ENCODE results near the gene GOLM1.

DNA sequence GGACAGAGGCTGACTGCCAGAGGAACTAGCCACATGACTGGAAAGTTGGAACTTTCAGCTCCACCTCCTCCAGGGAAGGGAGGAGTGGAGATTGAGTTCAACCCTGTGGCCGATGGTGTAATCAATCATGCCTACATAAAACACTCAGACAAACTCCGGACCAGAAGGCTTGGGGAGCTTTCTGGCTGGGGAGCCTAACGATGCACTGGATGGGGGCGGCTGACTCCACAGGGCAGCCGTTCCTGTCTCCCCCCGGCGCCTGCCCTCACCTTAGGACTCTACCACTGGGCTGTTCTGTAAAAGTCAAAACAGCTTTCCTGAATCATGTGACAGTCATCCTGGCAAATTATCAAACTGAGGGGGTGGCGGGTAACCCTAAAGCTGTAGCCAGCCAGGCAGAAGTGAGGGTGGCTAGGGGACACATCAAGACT lies 58.0 kb downstream of the GOLM1 start:
- TF ChIP-seq, protein P1, sequence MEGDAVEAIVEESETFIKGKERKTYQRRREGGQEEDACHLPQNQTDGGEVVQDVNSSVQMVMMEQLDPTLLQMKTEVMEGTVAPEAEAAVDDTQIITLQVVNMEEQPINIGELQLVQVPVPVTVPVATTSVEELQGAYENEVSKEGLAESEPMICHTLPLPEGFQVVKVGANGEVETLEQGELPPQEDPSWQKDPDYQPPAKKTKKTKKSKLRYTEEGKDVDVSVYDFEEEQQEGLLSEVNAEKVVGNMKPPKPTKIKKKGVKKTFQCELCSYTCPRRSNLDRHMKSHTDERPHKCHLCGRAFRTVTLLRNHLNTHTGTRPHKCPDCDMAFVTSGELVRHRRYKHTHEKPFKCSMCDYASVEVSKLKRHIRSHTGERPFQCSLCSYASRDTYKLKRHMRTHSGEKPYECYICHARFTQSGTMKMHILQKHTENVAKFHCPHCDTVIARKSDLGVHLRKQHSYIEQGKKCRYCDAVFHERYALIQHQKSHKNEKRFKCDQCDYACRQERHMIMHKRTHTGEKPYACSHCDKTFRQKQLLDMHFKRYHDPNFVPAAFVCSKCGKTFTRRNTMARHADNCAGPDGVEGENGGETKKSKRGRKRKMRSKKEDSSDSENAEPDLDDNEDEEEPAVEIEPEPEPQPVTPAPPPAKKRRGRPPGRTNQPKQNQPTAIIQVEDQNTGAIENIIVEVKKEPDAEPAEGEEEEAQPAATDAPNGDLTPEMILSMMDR (IDR thresholded peaks at IDR 0.05): no peak
- TF ChIP-seq POLR2A (IDR thresholded peaks at IDR 0.05): no peak
